ENCODE data around the gene MESD. TPM values are rescaled to one million over a fixed set of nuclear protein-coding genes. Genes with fewer than 3 reads are reported as not detected.

MESD gene
- total RNA-seq, 5 donors from 2014 or later (not counting 1 experiment from before 2014, with no cell fraction given) = 17.7 to 32.8 (median 30.7) TPM

DNA sequence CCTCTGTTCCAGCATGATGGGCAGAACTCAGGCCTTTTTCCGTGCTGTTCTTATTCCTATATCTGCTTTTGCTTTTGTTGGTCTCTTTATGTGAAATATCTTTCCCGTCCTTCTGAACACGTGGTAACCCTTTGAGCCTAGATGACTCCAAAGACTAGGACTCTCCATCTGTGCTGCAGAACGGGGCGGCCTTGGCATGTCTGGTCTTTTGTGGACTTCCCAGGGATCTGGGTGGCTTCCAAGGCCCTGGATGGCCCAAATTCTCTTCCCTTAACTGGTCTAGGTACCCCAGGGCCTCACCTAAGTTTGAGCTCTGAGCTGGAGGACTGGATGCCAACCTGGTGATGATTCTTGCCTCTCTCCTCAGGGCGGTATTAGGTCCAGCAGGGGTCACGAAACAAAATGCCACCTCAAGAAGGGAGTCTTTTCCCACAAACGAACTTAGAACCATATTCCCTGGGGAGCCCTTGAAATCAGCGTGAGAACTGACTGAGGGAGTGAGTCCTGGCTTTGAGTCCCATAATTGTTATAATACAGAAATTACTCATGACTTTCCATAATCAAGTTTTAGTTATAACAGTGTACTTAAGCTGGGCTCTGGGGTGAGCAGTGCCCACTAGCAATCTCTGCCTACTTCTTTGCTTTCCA lies 25.0 kb upstream of the MESD start:
- Histone ChIP-seq H3K27me3 (replicated peaks in 1 of 2; ENCODE audit: control insufficient read depth in 2 of 2, extremely low read depth in 1 of 2, insufficient read depth in 2 of 2, low read length in 1 of 2) (no peaks in the 10 kb centered on the region), H3K27ac (ENCODE audit: low read length) (no peak overlapping the region), H3K4me1 (ENCODE audit: control insufficient read depth in 1 of 2, extremely low read depth in 1 of 2, insufficient read depth in 2 of 2, low read length in 2 of 2) (peaks cover 0 to 1% of the 10 kb centered on the region in 2 experiments), H3K9me3 (no peaks in the 10 kb centered on the region), H3K4me3 (ENCODE audit: control insufficient read depth in 1 of 2, extremely low read depth in 1 of 2, low read length in 1 of 2) (no peak overlapping the region), H3K36me3 (ENCODE audit: control insufficient read depth in 2 of 2, extremely low read depth in 1 of 2, insufficient read depth in 1 of 2, low read length in 1 of 2) (no peaks in the 10 kb centered on the region)
- POLR2A ChIA-PET = interaction anchor here in 1 of 2 donors (0.7 kb wide), 1 partner anchor 22 kb away, joined by 3 read pairs; no protein-coding TSS in a partner anchor
- ATAC-seq (replicated peaks in 1 of 4) (no peak), DNase-seq (no peak)
- no peak overlapping the region for H3K4me3 Mint-ChIP-seq
- H3K36me3 Mint-ChIP-seq = peaks cover 3% of the 10 kb centered on the region
- no peaks in the 10 kb centered on the region for H3K27me3 Mint-ChIP-seq
- WGBS (ENCODE audit: insufficient coverage) = 97% methylated on average over 5 of the region's 9 CpGs
- H3K4me1 Mint-ChIP-seq = peaks cover 16 to 17% (median 16%) of the 10 kb centered on the region in 3 donors
- CTCF ChIA-PET = no interaction called here
- H3K9me3 Mint-ChIP-seq = no peaks in the 10 kb centered on the region
- H3K27ac Mint-ChIP-seq = no peak overlapping the region

GRCh38 chr15:81013396-81013929 lies 23.8 kb upstream of the MESD start:
- Mint-ChIP-seq H3K4me3 (no peak overlapping the region), H3K36me3 (peaks cover 3% of the 10 kb centered on the region), H3K9me3 (no peaks in the 10 kb centered on the region), H3K27ac (no peak overlapping the region), H3K27me3 (no peaks in the 10 kb centered on the region), H3K4me1 (peaks cover 23 to 25% (median 24%) of the 10 kb centered on the region in 3 donors)
- no peaks in the 10 kb centered on the region for H3K36me3 ChIP-seq (ENCODE audit: control insufficient read depth in 2 of 2, extremely low read depth in 1 of 2, insufficient read depth in 1 of 2, low read length in 1 of 2)
- no peak overlapping the region for H3K27ac ChIP-seq (ENCODE audit: low read length)
- H3K27me3 ChIP-seq (replicated peaks in 1 of 2; ENCODE audit: control insufficient read depth in 2 of 2, extremely low read depth in 1 of 2, insufficient read depth in 2 of 2, low read length in 1 of 2) = no peaks in the 10 kb centered on the region
- H3K4me1 ChIP-seq (ENCODE audit: control insufficient read depth in 1 of 2, extremely low read depth in 1 of 2, insufficient read depth in 2 of 2, low read length in 2 of 2) = peaks cover 0 to 2% of the 10 kb centered on the region in 2 experiments
- POLR2A ChIA-PET = no interaction called here
- WGBS (ENCODE audit: insufficient coverage) = 100% methylated on average over 2 of the region's 4 CpGs
- ATAC-seq (replicated peaks in 1 of 4) = no peak
- CTCF ChIA-PET = no interaction called here
- no peak for DNase-seq
- no peak overlapping the region for H3K4me3 ChIP-seq (ENCODE audit: control insufficient read depth in 1 of 2, extremely low read depth in 1 of 2, low read length in 1 of 2)
- no peaks in the 10 kb centered on the region for H3K9me3 ChIP-seq

- no peak overlapping the region for H3K27ac ChIP-seq (ENCODE audit: low read length)
- H3K36me3 Mint-ChIP-seq = peaks cover 3% of the 10 kb centered on the region
- ChIA-PET POLR2A (no interaction called here), CTCF (no interaction called here)
- 100% methylated on average over 1 of the region's 2 CpGs for WGBS (ENCODE audit: insufficient coverage)
- H3K27me3 ChIP-seq (replicated peaks in 1 of 2; ENCODE audit: control insufficient read depth in 2 of 2, extremely low read depth in 1 of 2, insufficient read depth in 2 of 2, low read length in 1 of 2) = no peaks in the 10 kb centered on the region
- no peaks in the 10 kb centered on the region for H3K9me3 ChIP-seq
- DNase-seq (no peak), ATAC-seq (replicated peaks in 1 of 4) (no peak)
- no peak overlapping the region for H3K4me3 Mint-ChIP-seq
- no peaks in the 10 kb centered on the region for H3K9me3 Mint-ChIP-seq
- H3K27ac Mint-ChIP-seq = no peak overlapping the region
- no peaks in the 10 kb centered on the region for H3K36me3 ChIP-seq (ENCODE audit: control insufficient read depth in 2 of 2, extremely low read depth in 1 of 2, insufficient read depth in 1 of 2, low read length in 1 of 2)
- peaks cover 0 to 2% of the 10 kb centered on the region in 2 experiments for H3K4me1 ChIP-seq (ENCODE audit: control insufficient read depth in 1 of 2, extremely low read depth in 1 of 2, insufficient read depth in 2 of 2, low read length in 2 of 2)
- H3K4me1 Mint-ChIP-seq = peaks cover 31 to 34% (median 33%) of the 10 kb centered on the region in 3 donors
- H3K27me3 Mint-ChIP-seq = no peaks in the 10 kb centered on the region
- no peak overlapping the region for H3K4me3 ChIP-seq (ENCODE audit: control insufficient read depth in 1 of 2, extremely low read depth in 1 of 2, low read length in 1 of 2)
These were observed 23.0 kb upstream of the MESD start for GRCh38 chr15:81012588-81012987.

DNA sequence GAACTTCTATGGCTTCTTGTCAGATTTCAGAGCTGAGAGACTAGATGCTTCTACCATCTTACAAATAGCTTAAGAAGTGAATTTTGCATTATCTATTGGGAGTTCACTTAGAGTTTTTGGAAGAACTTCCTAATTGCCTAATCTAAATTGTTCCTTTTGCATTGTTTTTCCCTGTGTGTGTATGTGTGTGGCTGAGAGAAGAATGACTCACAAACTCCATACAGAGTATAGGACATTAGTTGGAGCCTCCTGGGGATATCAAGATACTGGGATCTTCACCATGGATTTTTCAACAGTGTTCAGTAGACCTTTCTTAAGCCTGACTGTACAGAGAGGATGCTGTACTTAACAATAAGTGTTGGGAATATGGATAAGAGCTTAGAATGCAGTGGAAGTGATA lies 22.0 kb upstream of the MESD start:
- H3K4me1 Mint-ChIP-seq = peaks cover 36 to 42% (median 41%) of the 10 kb centered on the region in 3 donors
- no peaks in the 10 kb centered on the region for H3K9me3 Mint-ChIP-seq
- ChIA-PET CTCF (no interaction called here), POLR2A (no interaction called here)
- H3K36me3 ChIP-seq (ENCODE audit: control insufficient read depth in 2 of 2, extremely low read depth in 1 of 2, insufficient read depth in 1 of 2, low read length in 1 of 2) = no peaks in the 10 kb centered on the region
- no peaks in the 10 kb centered on the region for H3K27me3 ChIP-seq (replicated peaks in 1 of 2; ENCODE audit: control insufficient read depth in 2 of 2, extremely low read depth in 1 of 2, insufficient read depth in 2 of 2, low read length in 1 of 2)
- H3K36me3 Mint-ChIP-seq = peaks cover 3% of the 10 kb centered on the region
- no peak overlapping the region for H3K4me3 ChIP-seq (ENCODE audit: control insufficient read depth in 1 of 2, extremely low read depth in 1 of 2, low read length in 1 of 2)
- peaks cover 0 to 2% of the 10 kb centered on the region in 2 experiments for H3K4me1 ChIP-seq (ENCODE audit: control insufficient read depth in 1 of 2, extremely low read depth in 1 of 2, insufficient read depth in 2 of 2, low read length in 2 of 2)
- H3K27ac ChIP-seq (ENCODE audit: low read length) = no peak overlapping the region
- DNase-seq (no peak), ATAC-seq (replicated peaks in 1 of 4) (no peak)
- H3K9me3 ChIP-seq = no peaks in the 10 kb centered on the region
- no peak overlapping the region for H3K27ac Mint-ChIP-seq
- H3K27me3 Mint-ChIP-seq = no peaks in the 10 kb centered on the region
- H3K4me3 Mint-ChIP-seq = no peak overlapping the region

- no peak overlapping the region for H3K4me3 ChIP-seq (ENCODE audit: control insufficient read depth in 1 of 2, extremely low read depth in 1 of 2, low read length in 1 of 2)
- no peak for DNase-seq
- no peak overlapping the region for H3K27ac ChIP-seq (ENCODE audit: low read length)
- Mint-ChIP-seq H3K36me3 (peaks cover 3% of the 10 kb centered on the region), H3K9me3 (no peaks in the 10 kb centered on the region), H3K4me3 (no peak overlapping the region), H3K27me3 (no peaks in the 10 kb centered on the region), H3K27ac (peak overlapping the region in 1 of 2 donors; percentile 36), H3K4me1 (peaks cover 45 to 54% (median 52%) of the 10 kb centered on the region in 3 donors)
- no CpG with 5 or more reads among the region's 4 CpGs for WGBS (ENCODE audit: insufficient coverage)
- H3K4me1 ChIP-seq (ENCODE audit: control insufficient read depth in 1 of 2, extremely low read depth in 1 of 2, insufficient read depth in 2 of 2, low read length in 2 of 2) = peaks cover 0 to 5% of the 10 kb centered on the region in 2 experiments
- CTCF ChIA-PET = interaction anchor here in 1 of 2 donors (1.0 kb wide), 1 partner anchor 388 kb away, joined by 3 read pairs; no protein-coding TSS in a partner anchor
- no peaks in the 10 kb centered on the region for H3K9me3 ChIP-seq
- no peaks in the 10 kb centered on the region for H3K27me3 ChIP-seq (replicated peaks in 1 of 2; ENCODE audit: control insufficient read depth in 2 of 2, extremely low read depth in 1 of 2, insufficient read depth in 2 of 2, low read length in 1 of 2)
- peaks cover 0 to 3% of the 10 kb centered on the region in 2 donors for H3K36me3 ChIP-seq (ENCODE audit: control insufficient read depth in 2 of 2, extremely low read depth in 1 of 2, insufficient read depth in 1 of 2, low read length in 1 of 2)
- POLR2A ChIA-PET = no interaction called here
- no peak for ATAC-seq (replicated peaks in 1 of 4)
These were observed 20.5 kb upstream of the MESD start for GRCh38 chr15:81010086-81010485.

GRCh38 chr15:81008312-81008711 lies 18.7 kb upstream of the MESD start:
- peaks cover 2 to 17% of the 10 kb centered on the region in 2 experiments for H3K4me1 ChIP-seq (ENCODE audit: control insufficient read depth in 1 of 2, extremely low read depth in 1 of 2, insufficient read depth in 2 of 2, low read length in 2 of 2)
- ATAC-seq (replicated peaks in 1 of 4) (no peak), DNase-seq (no peak)
- peaks cover 0 to 8% of the 10 kb centered on the region in 2 donors for H3K36me3 ChIP-seq (ENCODE audit: control insufficient read depth in 2 of 2, extremely low read depth in 1 of 2, insufficient read depth in 1 of 2, low read length in 1 of 2)
- peaks cover 58 to 69% (median 65%) of the 10 kb centered on the region in 3 donors for H3K4me1 Mint-ChIP-seq
- no peak overlapping the region for H3K27ac Mint-ChIP-seq
- H3K27me3 Mint-ChIP-seq = no peaks in the 10 kb centered on the region
- ChIA-PET CTCF (interaction anchor here in 1 of 2 donors (1.1 kb wide), 1 partner anchor 22 kb away, joined by 3 read pairs; no protein-coding TSS in a partner anchor), POLR2A (interaction anchor here in 1 of 2 donors (0.8 kb wide), 1 partner anchor 10 kb away, joined by 3 read pairs; no protein-coding TSS in a partner anchor)
- H3K9me3 Mint-ChIP-seq = no peaks in the 10 kb centered on the region
- peaks cover 15% of the 10 kb centered on the region for H3K36me3 Mint-ChIP-seq
- H3K27me3 ChIP-seq (replicated peaks in 1 of 2; ENCODE audit: control insufficient read depth in 2 of 2, extremely low read depth in 1 of 2, insufficient read depth in 2 of 2, low read length in 1 of 2) = no peaks in the 10 kb centered on the region
- H3K9me3 ChIP-seq = no peaks in the 10 kb centered on the region
- WGBS (ENCODE audit: insufficient coverage) = 100% methylated on average over 1 of the region's 2 CpGs
- H3K27ac ChIP-seq (ENCODE audit: low read length) = no peak overlapping the region
- H3K4me3 ChIP-seq (ENCODE audit: control insufficient read depth in 1 of 2, extremely low read depth in 1 of 2, low read length in 1 of 2) = no peak overlapping the region
- no peak overlapping the region for H3K4me3 Mint-ChIP-seq
